EL (cell line): ENCODE results near the gene ACKR1.

Experiments used
- DNase-seq: peaks from one replicate; pipeline ENCODE4 v3.0.0-alpha.2; 2016

The ACKR1 gene

DNA sequence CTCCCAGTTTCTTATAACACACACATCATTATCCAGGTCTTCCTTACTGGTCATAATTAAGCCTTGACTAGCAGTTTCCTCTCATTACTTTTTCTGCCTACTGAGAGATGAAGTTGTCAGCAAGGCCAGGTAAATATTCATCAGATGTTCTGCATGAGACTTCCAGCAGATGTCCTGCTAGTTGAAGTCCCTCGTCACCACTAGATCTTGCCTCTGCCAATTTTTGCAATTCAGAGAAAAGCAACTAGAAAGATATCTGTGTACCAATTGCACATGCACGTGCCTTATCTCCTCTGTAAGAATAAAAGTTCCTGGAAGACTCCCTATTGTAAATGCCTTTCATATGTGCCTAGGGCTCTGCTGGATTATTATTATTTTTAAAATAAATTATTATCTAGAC lies 18.3 kb downstream of the ACKR1 start:
- DNase-seq: no peak

- no peak for DNase-seq
Observed at GRCh38 chr1:159228554-159228953, 23.9 kb downstream of the ACKR1 start.

GRCh38 chr1:159229260-159229885 lies 24.7 kb downstream of the ACKR1 start:
- peak; percentile 78 for DNase-seq

DNA sequence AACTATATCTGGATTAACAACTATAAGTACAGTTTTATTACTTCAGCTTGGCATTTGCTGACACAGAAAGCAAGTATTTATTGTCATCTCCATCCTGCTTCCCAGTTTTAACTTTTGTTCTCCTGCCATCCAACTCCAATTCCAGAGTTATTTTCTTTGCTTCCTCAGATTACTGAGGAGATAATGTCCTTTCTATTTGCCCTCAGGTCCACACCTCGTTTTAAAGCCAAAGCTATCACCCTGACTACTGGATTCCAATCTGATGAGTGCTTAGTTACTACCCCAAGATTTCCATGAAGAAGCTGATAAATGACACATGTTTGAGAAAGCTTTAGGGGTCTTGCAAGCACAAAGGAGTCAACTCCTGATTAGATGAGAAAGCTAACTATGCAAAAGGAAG lies 25.2 kb downstream of the ACKR1 start:
- peak; percentile 89 for DNase-seq

DNA sequence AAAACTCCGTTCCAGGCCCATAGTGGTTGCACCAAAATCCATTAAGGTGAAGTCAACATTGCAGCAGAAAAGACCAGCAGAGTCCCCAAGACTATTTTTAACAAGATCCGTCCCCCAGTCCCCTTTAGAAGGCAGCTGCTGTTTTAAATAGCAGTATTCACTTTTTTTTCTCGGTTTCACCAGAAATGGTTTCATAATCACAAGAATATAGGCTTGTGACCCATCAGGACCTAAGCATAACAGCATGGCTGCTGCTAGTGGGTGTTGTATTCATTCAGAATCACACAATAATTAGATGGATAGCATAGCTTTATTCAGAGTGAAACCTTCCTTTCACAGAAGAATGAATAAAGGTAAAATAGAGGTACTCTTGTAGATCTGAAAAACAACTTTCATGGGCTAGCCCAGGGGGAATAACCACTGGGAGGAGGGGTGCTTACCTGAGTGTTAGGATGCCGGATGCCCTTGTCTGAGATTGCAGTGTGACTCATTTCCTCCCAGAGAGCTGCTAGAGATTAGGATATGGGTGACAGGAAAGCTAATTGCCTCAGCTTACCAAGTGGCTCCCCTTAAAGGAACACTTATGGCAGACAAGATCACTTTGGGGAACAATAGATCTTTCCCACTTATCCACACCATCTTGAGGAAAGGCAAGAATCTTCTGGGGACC lies 35.0 kb downstream of the ACKR1 start:
- no peak for DNase-seq

DNA sequence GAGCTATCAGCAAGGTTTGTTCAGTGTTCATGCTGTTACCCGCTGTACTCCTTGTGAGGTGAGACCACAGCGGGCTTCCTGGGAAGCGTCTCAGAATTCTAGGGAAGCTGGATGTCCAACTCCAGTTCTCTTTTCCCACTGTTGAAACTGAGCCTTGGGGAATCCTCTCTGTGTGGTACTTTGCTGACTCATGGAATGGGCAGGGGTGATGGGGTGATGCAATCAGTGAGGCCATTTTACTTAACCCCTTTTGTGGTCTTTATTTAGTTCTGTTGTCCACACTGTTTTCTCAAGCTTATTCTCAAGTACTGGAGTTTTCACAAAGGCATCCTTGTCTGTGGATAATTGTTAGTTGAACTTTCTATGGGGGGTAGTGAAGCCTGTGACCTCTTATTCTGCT lies 42.6 kb downstream of the ACKR1 start:
- DNase-seq: peak; percentile 36

DNA sequence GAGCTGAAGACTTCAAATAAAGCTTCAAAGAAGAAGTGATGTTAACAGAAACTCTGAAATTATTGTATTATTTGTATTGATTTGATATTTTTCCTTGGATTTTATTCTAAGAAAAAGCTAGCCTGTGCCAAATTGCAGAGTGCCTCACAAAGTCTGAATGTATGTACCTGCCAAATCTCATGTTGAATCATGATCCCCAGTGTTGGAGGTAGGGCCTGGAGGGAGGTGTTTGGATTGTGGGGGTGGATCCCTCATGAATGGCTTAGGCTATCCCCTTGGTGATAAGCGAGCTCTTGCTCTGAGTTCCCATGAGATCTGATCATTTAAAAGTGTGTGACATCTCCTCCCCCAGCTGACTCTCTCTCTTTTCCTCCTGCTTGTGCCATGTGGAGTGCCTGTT lies 43.6 kb downstream of the ACKR1 start:
- no peak for DNase-seq

- peak; percentile 28 for DNase-seq
Observed at GRCh38 chr1:159250638-159251216, 46.1 kb downstream of the ACKR1 start.
